Vagina (tissue), 2 donors: Measurements from ENCODE around the gene IL11RA. TPM values are rescaled to one million over a fixed set of nuclear protein-coding genes. Genes with fewer than 3 reads are reported as not detected.
"Not testable (repeated sequence)": the region's sequence is repeated elsewhere in the genome, so short reads cannot be mapped to it uniquely, and the experiment has no call there.

Experiments used
- DNase-seq, 2 donors: peaks; one replicate each; pipeline ENCODE4 v3.0.0-alpha.2; 2017; ENCODE audit errors: extremely low spot score in 2 of 2
- H3K27ac ChIP-seq: fragments of 200-600 bp; sonication (generic); one replicate; pipeline ENCODE4 v1.5.1; 2019
- H3K27me3 ChIP-seq: fragments of 200-600 bp; sonication (generic); one replicate; pipeline ENCODE4 v1.5.1; 2019
- H3K36me3 ChIP-seq, 2 donors: fragments of 200-600 bp; sonication (generic); one replicate each; pipeline ENCODE4 v1.5.1; 2017 to 2019
- H3K4me1 ChIP-seq: fragments of 200-600 bp; sonication (generic); one replicate; pipeline ENCODE4 v1.5.1; 2019
- H3K4me3 ChIP-seq, 2 donors: fragments of 200-600 bp; sonication (generic); 1 replicate in 1 of 2; 2 replicates in 1 of 2; pipeline ENCODE4 v1.5.1; 2016 to 2019
- H3K9me3 ChIP-seq: fragments of 200-600 bp; sonication (generic); one replicate; pipeline ENCODE4 v1.5.1; 2019
- CTCF ChIP-seq, 3 experiments: fragments of 450-650 bp in 2 of 3; fragments of 200-600 bp in 1 of 3; sonication (generic) in 1 of 3; IDR thresholded peaks; one replicate each; pipeline ENCODE4 v1.5.1; 2017 to 2019; ENCODE audit warnings: antibody characterized with exemption in 3 of 3, mild to moderate bottlenecking in 2 of 3, moderate library complexity in 2 of 3
- POLR2A ChIP-seq, 2 donors: fragments of 450-650 bp; IDR thresholded peaks; one replicate each; pipeline ENCODE4 v1.6.1; 2017; ENCODE audit warnings: antibody characterized with exemption in 2 of 2, mild to moderate bottlenecking in 2 of 2, moderate library complexity in 2 of 2
- POLR2AphosphoS5 ChIP-seq, 2 donors: sonication (generic); formaldehyde crosslinking; IDR thresholded peaks; one replicate each; pipeline ENCODE4 v1.9.0; 2017; ENCODE audit warnings: antibody characterized with exemption in 2 of 2, mild to moderate bottlenecking in 2 of 2, low read depth in 1 of 2; ENCODE audit not compliant: insufficient read depth in 1 of 2
- intact Hi-C: fragments of 100-400 bp; cut with DNase I; formaldehyde crosslinking; loops from one replicate; pipeline ENCODE4 v1.15.1; 2023
- total RNA-seq: library from RNA; depleted of rRNA; stranded (reverse); fragments of >200 nt; gene quantifications from one replicate; pipeline ENCODE4 v1.2.3, GENCODE V29; 2016

The IL11RA gene
- total RNA-seq, 1 donor from 2014 or later: 30.7 TPM

GRCh38 chr9:34635556-34635955 lies 16.4 kb upstream of the IL11RA start:
- H3K27ac ChIP-seq: no peak overlapping the region
- no peak for DNase-seq
- peaks cover 35% of the 10 kb centered on the region for H3K4me1 ChIP-seq
- H3K36me3 ChIP-seq: no peaks in the 10 kb centered on the region
- no peak overlapping the region for H3K4me3 ChIP-seq
- H3K9me3 ChIP-seq: no peaks in the 10 kb centered on the region
- TF ChIP-seq CTCF (IDR thresholded peaks at IDR 0.05) (no peak), POLR2AphosphoS5 (IDR thresholded peaks at IDR 0.05; ENCODE audit: insufficient read depth in 1 of 2, low read depth in 1 of 2) (no peak), POLR2A (IDR thresholded peaks at IDR 0.05) (no peak)
- intact Hi-C loops: loop anchor here (2.0 kb wide), 1 partner anchor 23 kb away; the partner anchor contains the start of gene RPP25L
- no peaks in the 10 kb centered on the region for H3K27me3 ChIP-seq

GRCh38 chr9:34636791-34637355 lies 15.1 kb upstream of the IL11RA start:
- H3K9me3 ChIP-seq: no peaks in the 10 kb centered on the region
- H3K4me3 ChIP-seq: peak overlapping the region; percentile 73 to 89
- no peak for DNase-seq
- H3K4me1 ChIP-seq: peaks cover 35% of the 10 kb centered on the region
- H3K36me3 ChIP-seq: no peaks in the 10 kb centered on the region
- TF ChIP-seq POLR2A (IDR thresholded peaks at IDR 0.05): no peak
- TF ChIP-seq CTCF (IDR thresholded peaks at IDR 0.05): no peak
- no peak for TF ChIP-seq POLR2AphosphoS5 (IDR thresholded peaks at IDR 0.05; ENCODE audit: insufficient read depth in 1 of 2, low read depth in 1 of 2)
- intact Hi-C loops: no loop called here
- peak overlapping the region; percentile 76 for H3K27ac ChIP-seq
- no peaks in the 10 kb centered on the region for H3K27me3 ChIP-seq

- Histone ChIP-seq H3K27ac (peak within 1 kb of the TSS; percentile 76), H3K4me1 (peaks cover 35% of the 10 kb centered on the region), H3K36me3 (no peaks in the 10 kb centered on the region), H3K9me3 (no peaks in the 10 kb centered on the region), H3K27me3 (no peaks in the 10 kb centered on the region), H3K4me3 (peak within 1 kb of the TSS; percentile 73 to 89)
- TF ChIP-seq POLR2A (IDR thresholded peaks at IDR 0.05): peak in 1 of 2 donors; percentile 68
- TF ChIP-seq CTCF (IDR thresholded peaks at IDR 0.05): peak in 1 of 3 experiments; percentile 5
- peak; percentile 85 to 92 for TF ChIP-seq POLR2AphosphoS5 (IDR thresholded peaks at IDR 0.05; ENCODE audit: insufficient read depth in 1 of 2, low read depth in 1 of 2)
- intact Hi-C loops: no loop called here
- DNase-seq: no peak
Measured at GRCh38 chr9:34637356-34638137, 14.4 kb upstream of the IL11RA start, which contains the start of gene SIGMAR1. Gene SIGMAR1 (minus strand): TSS chr9:34637787. CDS start chr9:34637697, 90 bp downstream.

- Histone ChIP-seq H3K27ac (peak overlapping the region; percentile 76), H3K9me3 (no peaks in the 10 kb centered on the region), H3K27me3 (no peaks in the 10 kb centered on the region), H3K4me1 (peaks cover 35% of the 10 kb centered on the region), H3K36me3 (no peaks in the 10 kb centered on the region), H3K4me3 (peak overlapping the region; percentile 73 to 89)
- TF ChIP-seq CTCF (IDR thresholded peaks at IDR 0.05): no peak
- TF ChIP-seq POLR2AphosphoS5 (IDR thresholded peaks at IDR 0.05; ENCODE audit: insufficient read depth in 1 of 2, low read depth in 1 of 2): peak in 1 of 2 donors; percentile 64
- intact Hi-C loops: no loop called here
- no peak for DNase-seq
Measured at GRCh38 chr9:34638138-34638445, 13.9 kb upstream of the IL11RA start.

GRCh38 chr9:34639322-34639721 lies 12.7 kb upstream of the IL11RA start:
- H3K27me3 ChIP-seq, H3K4me3 ChIP-seq, DNase-seq, intact Hi-C loops, H3K36me3 ChIP-seq, H3K27ac ChIP-seq, H3K9me3 ChIP-seq: not testable (repeated sequence)
- H3K4me1 ChIP-seq: peaks cover 27% of the 10 kb centered on the region
